Measurements from ENCODE around the gene ARHGAP40.

ARHGAP40 gene
- total RNA-seq = 0 to 2.1 (median 0) reads per million in 17 experiments

DNA sequence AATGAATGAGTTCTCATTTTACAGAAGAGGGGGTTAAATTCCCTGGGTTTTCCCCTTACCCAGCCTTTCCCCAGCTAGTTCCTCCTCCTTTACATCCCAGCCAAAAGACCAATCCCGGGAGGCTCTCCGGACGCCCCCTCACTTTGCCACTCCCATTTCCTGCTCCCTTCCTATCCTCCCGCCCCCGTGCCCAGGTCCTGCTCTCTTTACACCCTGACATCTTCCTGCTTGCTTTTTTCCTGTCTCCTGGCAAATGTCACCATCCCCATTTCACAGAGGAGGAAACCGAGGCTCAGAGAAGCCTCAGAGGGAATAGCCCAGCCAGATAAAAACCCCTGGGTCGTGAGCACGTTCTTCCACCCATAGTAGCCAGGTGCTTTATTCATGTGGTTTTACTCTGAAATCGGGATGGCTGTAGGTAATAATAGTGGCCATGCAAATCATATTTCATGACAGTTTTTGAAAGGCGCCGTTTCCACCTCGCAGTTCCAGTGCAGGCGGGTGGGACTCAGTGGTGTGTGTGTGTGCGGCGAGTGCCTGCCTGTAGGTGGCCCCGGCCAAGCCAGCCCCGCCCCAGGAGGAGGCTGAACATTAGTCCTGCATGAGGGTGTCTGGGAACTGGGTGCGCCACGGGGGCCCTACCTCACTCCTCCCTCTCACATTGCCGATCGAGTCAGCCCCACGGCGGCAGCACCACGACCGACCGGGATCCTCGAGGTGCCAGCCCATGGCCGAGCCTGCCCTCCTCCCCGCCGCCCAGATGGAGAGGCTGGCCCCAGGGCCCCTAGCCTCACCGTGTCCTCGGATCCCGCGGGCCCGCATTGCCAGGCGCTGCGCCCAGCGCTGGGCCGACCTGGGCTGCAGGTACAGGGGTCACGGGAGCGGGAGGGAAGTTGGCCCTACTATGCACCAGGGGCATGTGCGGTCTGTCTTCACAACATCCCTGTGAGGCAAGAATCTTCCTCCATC is at the start of gene ARHGAP40:
ARHGAP40 (plus strand) TSS at position 594 of the 969 bp plus-strand sequence.
- DNase-seq = peak in 2 of 4 experiments; percentile 13 to 19

DNA sequence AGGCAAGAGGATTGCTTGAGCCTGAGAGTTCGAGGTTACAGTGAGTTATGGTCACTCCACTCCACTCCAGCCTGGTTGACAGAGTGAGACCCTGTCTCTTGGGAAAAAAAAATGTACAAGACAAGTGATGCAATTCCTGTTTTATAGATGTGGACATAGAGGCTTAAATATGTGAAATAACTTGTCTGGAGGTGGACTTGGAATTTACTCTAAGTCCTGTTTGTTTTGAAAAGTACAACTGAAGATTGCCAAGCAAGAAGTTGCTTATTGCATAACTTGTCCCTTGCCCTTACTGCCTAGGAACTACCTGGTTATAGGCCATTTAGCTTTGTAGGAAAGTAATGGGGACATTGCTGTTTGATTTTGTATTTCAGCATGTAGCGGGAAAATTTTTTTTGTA is 46.6 kb upstream of the ARHGAP40 start:
- DNase-seq = no peak

DNA sequence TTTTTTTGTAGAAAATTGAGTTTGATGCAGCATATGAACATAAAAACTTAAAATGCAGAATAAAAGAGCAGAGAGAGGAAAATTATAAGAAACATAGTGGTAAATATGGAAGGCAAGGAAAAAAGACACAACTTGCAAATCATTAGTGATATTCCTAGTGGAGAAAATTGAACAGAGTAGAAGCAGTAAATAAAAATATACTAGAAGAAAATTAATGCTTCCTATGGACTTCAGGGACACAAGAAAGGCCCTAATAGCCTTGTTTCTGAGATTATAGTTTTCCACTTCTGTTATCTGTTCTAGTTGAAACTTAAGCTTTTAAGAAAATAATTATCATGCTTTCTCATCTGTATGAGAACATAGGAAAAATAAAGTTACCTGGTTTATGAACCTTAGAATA is 46.2 kb upstream of the ARHGAP40 start:
- DNase-seq = no peak

DNA sequence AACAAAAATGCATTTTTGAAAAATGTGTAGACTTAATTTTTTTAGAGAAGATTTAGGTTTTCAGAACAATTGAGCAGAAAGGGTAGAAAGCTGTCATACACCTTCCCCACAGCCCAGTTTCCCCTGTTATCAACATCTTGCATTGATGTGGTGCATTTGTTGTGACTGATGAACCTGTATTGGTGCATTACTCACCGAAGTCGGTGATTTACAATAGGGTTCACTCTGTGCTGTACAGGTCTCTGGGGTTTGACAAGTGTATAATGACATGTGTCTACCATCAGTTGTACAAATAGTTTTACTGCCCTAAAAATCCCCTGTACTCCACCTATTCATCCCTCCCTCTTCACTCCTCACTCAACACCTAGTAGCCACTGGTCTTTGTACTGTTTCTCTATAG is 44.4 kb upstream of the ARHGAP40 start:
- no peak for DNase-seq

DNA sequence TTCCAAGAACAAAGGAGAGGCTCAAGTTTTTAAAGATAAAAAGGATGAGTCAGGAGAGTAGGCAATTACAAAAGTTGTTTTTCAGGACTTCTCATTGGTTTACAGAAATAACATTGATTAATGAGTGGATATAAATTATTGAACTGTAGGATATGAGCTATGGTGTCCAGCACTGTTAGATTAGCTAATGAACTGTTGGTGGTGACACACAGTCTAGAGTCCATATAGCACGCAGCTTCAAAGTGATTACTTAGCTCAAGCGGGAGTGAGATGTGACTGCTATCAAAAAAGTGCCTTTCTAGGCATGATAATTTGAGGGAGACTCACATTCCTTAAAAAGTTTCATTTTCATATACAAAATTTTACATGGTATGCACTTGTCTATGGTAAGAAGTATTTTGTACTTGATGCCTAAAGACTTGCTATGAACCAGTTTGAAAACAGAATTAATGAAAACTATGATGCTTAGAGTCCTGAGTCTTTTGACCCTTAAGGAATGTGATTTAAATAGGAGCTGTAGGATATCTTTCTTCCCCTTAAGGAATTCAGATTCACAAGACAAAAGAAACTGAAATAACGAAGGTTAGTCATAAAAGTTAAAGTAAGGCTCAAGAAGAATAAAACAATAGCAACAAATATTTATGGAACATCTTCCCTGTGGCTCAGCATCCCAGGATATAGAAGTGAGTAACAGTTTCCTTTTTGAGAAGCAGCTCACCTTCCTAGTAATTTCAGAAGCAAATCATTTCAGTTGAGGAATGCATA is 42.8 kb upstream of the ARHGAP40 start:
- DNase-seq = no peak

DNA sequence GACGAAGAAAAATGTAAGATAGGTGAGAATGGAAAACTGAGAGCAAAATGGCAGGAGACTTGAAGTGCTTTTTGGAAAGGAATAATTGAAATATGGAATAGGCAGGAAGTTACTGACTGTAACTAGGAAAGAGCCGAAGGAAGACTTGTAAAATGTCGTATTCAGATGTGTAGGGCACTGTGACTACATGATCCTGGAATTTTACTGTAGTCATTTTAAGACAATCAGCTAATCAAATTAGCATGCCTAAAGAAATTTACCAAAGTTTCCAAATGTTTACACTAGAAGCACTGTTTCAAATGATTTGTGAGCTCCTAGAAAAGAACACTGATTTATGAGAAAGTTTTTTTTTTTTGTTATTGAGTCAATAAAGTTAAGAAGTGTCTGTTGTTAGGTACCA is 41.8 kb upstream of the ARHGAP40 start:
- DNase-seq = no peak

DNA sequence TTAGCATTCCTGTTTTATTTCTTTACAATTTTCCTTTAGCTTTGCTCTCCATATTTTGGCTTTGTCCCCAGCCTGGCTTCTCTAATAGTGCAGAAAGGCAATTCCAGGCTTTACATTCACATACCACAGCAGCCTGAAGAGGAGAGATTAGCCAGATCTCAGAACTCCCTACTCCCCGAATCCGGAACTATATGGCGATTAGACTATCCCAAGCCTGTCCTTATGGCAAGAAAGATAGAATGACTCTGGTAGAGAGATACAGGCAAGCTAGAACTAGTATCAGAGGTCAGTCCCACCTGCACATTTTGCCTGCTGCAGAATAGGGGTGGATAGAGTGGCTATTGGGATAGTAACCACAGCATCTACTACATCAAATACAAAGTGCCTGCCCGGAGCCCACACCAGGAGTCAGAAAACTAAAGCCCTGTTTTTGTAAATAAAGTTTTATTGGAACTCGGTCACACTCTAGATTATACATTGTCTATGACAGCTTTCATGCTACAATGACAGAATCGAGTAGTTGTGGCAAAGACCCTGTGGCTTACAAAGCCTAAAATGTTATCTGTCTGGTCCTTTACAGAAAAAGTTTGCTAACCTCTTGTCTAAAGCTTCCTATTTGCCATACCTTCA is 37.7 kb upstream of the ARHGAP40 start:
- DNase-seq = no peak

GRCh38 chr20:38564680-38565079 is 36.9 kb upstream of the ARHGAP40 start:
- DNase-seq = no peak

GRCh38 chr20:38566036-38566598 is 35.5 kb upstream of the ARHGAP40 start:
- DNase-seq = no peak

- DNase-seq = peak; percentile 62 to 84 (median 72)
Observed at GRCh38 chr20:38569747-38570525, 31.7 kb upstream of the ARHGAP40 start.

DNA sequence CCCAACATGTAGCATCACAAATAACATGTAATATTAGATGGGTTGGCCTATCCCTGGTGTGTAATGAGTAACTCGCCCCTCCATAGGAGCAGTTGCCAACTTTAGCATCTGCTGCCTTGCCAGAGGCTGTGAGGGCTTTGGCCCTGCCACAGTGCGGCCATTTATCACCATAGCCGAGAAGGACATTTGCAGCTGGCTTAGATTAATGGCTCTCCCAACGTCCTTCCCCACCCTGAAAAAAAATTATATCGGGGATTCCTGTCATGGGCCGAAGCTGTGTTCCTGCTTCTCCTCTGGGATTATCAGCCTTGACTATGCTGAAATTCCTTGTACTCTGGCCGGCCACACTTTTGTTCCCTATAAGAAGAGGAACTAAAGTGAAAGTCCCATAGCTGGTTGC is 28.2 kb upstream of the ARHGAP40 start:
- peak in 3 of 4 experiments; percentile 25 to 45 (median 25) for DNase-seq

DNA sequence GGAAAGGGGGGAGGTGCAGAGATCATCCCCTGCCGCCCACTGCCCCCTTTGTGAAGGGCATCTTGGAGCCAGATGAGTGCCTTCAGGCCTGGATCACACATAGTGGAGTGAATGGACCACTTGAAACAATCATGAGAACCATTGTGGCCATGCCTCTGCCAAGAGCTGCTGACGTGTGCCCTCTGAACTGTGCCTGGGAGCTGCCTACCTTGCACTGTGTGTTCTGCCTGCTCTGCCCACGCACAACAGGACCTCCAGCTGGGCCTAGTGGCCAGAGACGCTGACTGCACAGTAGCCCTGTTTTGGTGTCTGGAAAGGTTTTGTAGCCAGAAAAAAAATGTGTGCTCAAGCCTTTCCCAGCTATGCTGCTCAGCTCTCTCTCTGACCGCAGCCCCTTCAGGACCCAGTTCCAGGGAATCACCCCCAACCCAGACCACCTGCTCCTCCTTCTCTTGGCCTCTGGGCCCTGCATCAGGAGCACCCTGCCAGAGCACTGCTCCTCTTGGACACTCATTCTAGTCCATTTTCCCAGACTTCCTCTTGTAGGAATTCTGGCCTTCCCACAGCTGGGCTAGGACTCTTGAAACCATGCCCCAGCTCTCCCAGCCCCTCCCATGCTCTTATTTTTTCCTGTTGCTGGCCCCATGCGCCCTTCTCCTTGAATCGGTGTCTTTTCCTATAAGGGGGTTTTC is 22.2 kb upstream of the ARHGAP40 start:
- DNase-seq = no peak

DNA sequence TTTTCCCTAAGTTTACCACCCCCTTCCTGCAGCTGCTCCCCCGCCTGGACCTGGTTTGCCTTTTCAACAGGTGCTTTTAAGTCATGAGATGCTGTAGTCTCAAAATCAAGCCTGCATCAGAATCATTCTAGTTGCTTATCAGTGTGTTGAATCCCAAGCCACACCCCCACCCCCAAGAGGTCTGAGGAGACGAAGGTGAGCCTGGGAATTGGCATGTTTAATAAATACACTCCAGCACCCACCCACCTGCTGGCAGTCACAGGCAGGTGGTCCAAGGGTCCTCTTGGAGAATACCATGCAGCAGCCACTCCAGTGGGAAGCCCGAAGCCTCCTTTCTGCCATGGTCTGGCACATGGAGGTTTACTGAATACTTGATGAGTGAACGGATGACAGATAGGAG is 21.7 kb upstream of the ARHGAP40 start:
- no peak for DNase-seq

GRCh38 chr20:38581013-38581412 is 20.6 kb upstream of the ARHGAP40 start, which contains the start of gene ADIG:
TSS of gene ADIG (plus strand) at chr20:38581197. CDS start at chr20:38581251, 54 bp downstream.
- DNase-seq = no peak

- peak in 2 of 4 experiments; percentile 8 to 24 for DNase-seq
Observed at GRCh38 chr20:38581830-38582358, 19.7 kb upstream of the ARHGAP40 start.

DNA sequence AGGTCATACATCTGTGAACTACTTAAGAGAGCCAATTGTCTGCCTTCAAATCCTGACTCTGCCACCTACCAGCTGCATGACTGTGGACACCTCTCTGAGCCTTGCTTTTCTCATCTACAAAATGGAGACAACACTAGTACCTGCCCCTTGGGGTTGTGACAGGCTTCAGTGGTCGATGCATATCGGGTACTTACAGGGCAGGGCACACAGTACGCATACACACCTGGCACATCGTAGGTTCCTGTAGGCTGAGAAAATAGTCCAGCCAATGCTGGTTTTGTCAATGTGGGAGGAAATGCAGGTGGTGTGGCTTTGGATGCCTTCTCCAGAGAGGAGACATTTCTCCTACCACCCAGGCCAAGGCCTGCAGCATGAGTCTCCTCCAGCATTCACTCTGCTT is 18.3 kb upstream of the ARHGAP40 start:
- DNase-seq = no peak

- no peak for DNase-seq
Observed at GRCh38 chr20:38584099-38584763, 17.4 kb upstream of the ARHGAP40 start.

- no peak for DNase-seq
Observed at GRCh38 chr20:38585404-38586180, 16.0 kb upstream of the ARHGAP40 start.

- no peak for DNase-seq
Observed at GRCh38 chr20:38586181-38586525, 15.5 kb upstream of the ARHGAP40 start.

Data from suppressor macrophage (primary cell).